Transverse colon (tissue), 3 donors: ENCODE results near the gene PLBD2.

Experiments
- CTCF ChIP-seq, 5 experiments: fragments of 200-600 bp in 3 of 5; fragments of 450-650 bp in 2 of 5; sonication (generic) in 3 of 5; IDR thresholded peaks; 1 replicate in 2 of 5; 2 replicates in 3 of 5; pipeline ENCODE4 v1.5.1; 2016 to 2017; ENCODE audit warnings: antibody characterized with exemption in 5 of 5, inconsistent platforms in 3 of 5, mild to moderate bottlenecking in 2 of 5, moderate library complexity in 1 of 5
- EP300 ChIP-seq: sonication (generic); formaldehyde crosslinking; IDR thresholded peaks from one replicate; pipeline ENCODE4 v1.6.1; 2017; ENCODE audit warnings: antibody characterized with exemption, low read depth
- POLR2A ChIP-seq: fragments of 450-650 bp; IDR thresholded peaks from one replicate; pipeline ENCODE4 v1.6.1; 2016; ENCODE audit warnings: antibody characterized with exemption, mild to moderate bottlenecking, moderate library complexity

DNA sequence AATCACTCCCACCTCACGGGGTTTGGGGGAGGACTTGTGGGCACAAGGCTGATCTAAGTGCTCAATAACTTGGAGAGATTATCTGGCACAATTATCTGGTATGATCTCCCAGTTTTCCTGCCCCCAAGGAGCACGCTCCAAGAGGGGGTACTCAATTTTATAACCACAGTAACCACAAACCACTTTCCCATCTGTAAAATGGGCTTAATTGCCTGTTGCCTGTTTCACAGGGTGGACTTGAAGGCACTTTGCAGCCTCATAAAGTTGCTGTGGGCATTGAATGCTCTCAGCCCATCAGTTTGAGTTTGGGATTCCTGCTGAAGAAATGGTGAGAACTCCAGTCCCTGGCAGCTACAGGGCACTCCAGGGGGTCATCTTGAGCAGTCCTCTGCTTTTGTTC is 27.9 kb upstream of the PLBD2 start:
- TF ChIP-seq CTCF (IDR thresholded peaks at IDR 0.05) (no peak), POLR2A (no peak), EP300 (no peak)
